NCI-H748 treated with DMSO at 0.1 percent for 48 hours (cell line): ENCODE measurements around the gene MRPS24.
A peak's percentile ranks its signal among the peaks of the same experiment; 100 is the strongest.
"Not testable (repeated sequence)": the region's sequence is repeated elsewhere in the genome, so short reads cannot be mapped to it uniquely, and the experiment has no call there.

ENCODE experiments used
- DNase-seq: peaks from one replicate; lab custom pipeline; 2025; lab: John Stamatoyannopoulos, UW

MRPS24 gene

GRCh38 chr7:43869006-43869866 is at the start of gene MRPS24:
Gene MRPS24 (minus strand): TSS chr7:43869517. CDS start chr7:43869495, 22 bp downstream.
- peak; percentile 93 for DNase-seq

GRCh38 chr7:43915907-43916306 is 46.6 kb upstream of the MRPS24 start:
- DNase-seq: no peak

GRCh38 chr7:43914795-43915194 is 45.5 kb upstream of the MRPS24 start:
- no peak for DNase-seq

- DNase-seq: peak; percentile 2
Observed at GRCh38 chr7:43906331-43907010, 37.2 kb upstream of the MRPS24 start, which contains the start of gene URGCP. Gene URGCP (minus strand): TSS chr7:43906596. CDS start chr7:43906575, 21 bp downstream.

GRCh38 chr7:43905956-43906330 is 36.6 kb upstream of the MRPS24 start:
- DNase-seq: peak; percentile 4

GRCh38 chr7:43905209-43905946 is 36.1 kb upstream of the MRPS24 start:
- no peak for DNase-seq

GRCh38 chr7:43904533-43905208 is 35.4 kb upstream of the MRPS24 start:
- DNase-seq: no peak

GRCh38 chr7:43902542-43903054 is 33.3 kb upstream of the MRPS24 start:
- no peak for DNase-seq

- DNase-seq: not testable (repeated sequence)
Observed at GRCh38 chr7:43898571-43898970, 29.3 kb upstream of the MRPS24 start.

- DNase-seq: no peak
Observed at GRCh38 chr7:43895847-43896415, 26.6 kb upstream of the MRPS24 start.

GRCh38 chr7:43891069-43891955 is 22.0 kb upstream of the MRPS24 start:
- DNase-seq: no peak

GRCh38 chr7:43890468-43890867 is 21.2 kb upstream of the MRPS24 start:
- no peak for DNase-seq

- no peak for DNase-seq
Observed at GRCh38 chr7:43888993-43889945, 20.0 kb upstream of the MRPS24 start.

GRCh38 chr7:43884617-43885016 is 15.3 kb upstream of the MRPS24 start:
- no peak for DNase-seq

GRCh38 chr7:43884209-43884608 is 14.9 kb upstream of the MRPS24 start:
- no peak for DNase-seq

- no peak for DNase-seq
Observed at GRCh38 chr7:43880596-43880995, 11.3 kb upstream of the MRPS24 start.

GRCh38 chr7:43879477-43879876 is 10.2 kb upstream of the MRPS24 start:
- DNase-seq: no peak

GRCh38 chr7:43878867-43879266 is 9.6 kb upstream of the MRPS24 start:
- no peak for DNase-seq
